GM23338 (cell line): ENCODE data around the gene CFAP57. TPM values are rescaled to one million over a fixed set of nuclear protein-coding genes. Genes with fewer than 3 reads are reported as not detected.

Source experiments
- ATAC-seq: fragments of 200-7000 bp; cut with Tn5 transposase; 3 replicates; pipeline ENCODE4 v1.9.1; 2020
- DNase-seq: peaks from one replicate; pipeline ENCODE4 v3.0.0-alpha.2; 2015; ENCODE audit warnings: low spot score
- H2AFZ ChIP-seq: fragments of 200-600 bp; sonication (generic); 2 replicates; pipeline ENCODE4 v1.8.0; 2016; ENCODE audit warnings: antibody characterized with exemption, mild to moderate bottlenecking, moderate library complexity
- H3F3A ChIP-seq: fragments of 200-600 bp; sonication (generic); replicated peaks from 2 replicates; pipeline ENCODE4 v1.8.0; 2017; ENCODE audit warnings: antibody characterized with exemption, mixed run types, low read depth
- H3K27ac ChIP-seq: fragments of 200-600 bp; sonication (generic); 2 replicates; pipeline ENCODE4 v1.6.1; 2016; ENCODE audit warnings: low read depth
- H3K27me3 ChIP-seq: fragments of 200-600 bp; sonication (generic); 2 replicates; pipeline ENCODE4 v1.8.0; 2016; ENCODE audit warnings: mild to moderate bottlenecking, mixed run types, moderate library complexity; ENCODE audit not compliant: insufficient read depth
- H3K36me3 ChIP-seq: fragments of 200-600 bp; sonication (generic); 2 replicates; pipeline ENCODE4 v1.8.0; 2016; ENCODE audit warnings: mild to moderate bottlenecking; ENCODE audit not compliant: insufficient read depth
- H3K4me1 ChIP-seq: fragments of 200-600 bp; sonication (generic); 2 replicates; pipeline ENCODE4 v1.8.0; 2016; ENCODE audit warnings: mild to moderate bottlenecking, moderate library complexity; ENCODE audit not compliant: insufficient read depth
- H3K4me2 ChIP-seq: fragments of 200-600 bp; sonication (generic); 2 replicates; pipeline ENCODE4 v1.7.1; 2017; ENCODE audit warnings: mixed run types
- H3K4me3 ChIP-seq: fragments of 200-600 bp; sonication (generic); 2 replicates; pipeline ENCODE4 v1.6.1; 2016; ENCODE audit warnings: mixed run types
- H3K79me2 ChIP-seq: fragments of 200-600 bp; sonication (generic); replicated peaks from 2 replicates; pipeline ENCODE4 v1.8.0; 2017; ENCODE audit warnings: mild to moderate bottlenecking; ENCODE audit not compliant: insufficient read depth
- H3K9me2 ChIP-seq: fragments of 200-600 bp; sonication (generic); 2 replicates; pipeline ENCODE4 v1.8.0; 2017; ENCODE audit not compliant: insufficient read depth
- H4K20me1 ChIP-seq: fragments of 200-600 bp; sonication (generic); replicated peaks from 2 replicates; pipeline ENCODE4 v1.8.0; 2017; ENCODE audit warnings: mild to moderate bottlenecking; ENCODE audit not compliant: insufficient read depth
- H3K27ac Mint-ChIP-seq: 2 replicates; pipeline ENCODE4 v1.8.0; 2020; ENCODE audit warnings: inconsistent platforms, mild to moderate bottlenecking, moderate library complexity, mixed read lengths
- H3K27me3 Mint-ChIP-seq: 3 replicates; pipeline ENCODE4 v1.8.0; 2022; ENCODE audit warnings: low read depth, mild to moderate bottlenecking, moderate library complexity, mixed read lengths, inconsistent platforms; ENCODE audit not compliant: insufficient read depth, poor library complexity
- H3K36me3 Mint-ChIP-seq: 3 replicates; pipeline ENCODE4 v1.8.0; 2021; ENCODE audit warnings: low read depth, mild to moderate bottlenecking, inconsistent platforms, moderate library complexity, mixed read lengths
- H3K4me1 Mint-ChIP-seq: 3 replicates; pipeline ENCODE4 v1.8.0; 2020; ENCODE audit warnings: mild to moderate bottlenecking, inconsistent platforms, mixed read lengths
- H3K4me3 Mint-ChIP-seq: 3 replicates; pipeline ENCODE4 v1.8.0; 2021; ENCODE audit warnings: moderate library complexity, mild to moderate bottlenecking, inconsistent platforms, mixed read lengths
- H3K9me3 Mint-ChIP-seq: 3 replicates; pipeline ENCODE4 v1.8.0; 2020; ENCODE audit warnings: moderate library complexity, mild to moderate bottlenecking, inconsistent platforms, mixed read lengths
- CREB1 ChIP-seq: fragments of 250-450 bp; sonication (Bioruptor Pico); IDR thresholded peaks from 2 replicates; pipeline ENCODE4 v1.5.0; 2020; ENCODE audit warnings: low read depth, mild to moderate bottlenecking, moderate library complexity
- ETS1 ChIP-seq: IDR thresholded peaks from 2 replicates; pipeline ENCODE4 v1.6.1; 2016; ENCODE audit warnings: antibody characterized with exemption
- EZH2 ChIP-seq: fragments of 200-600 bp; sonication (generic); IDR thresholded peaks from one replicate; pipeline ENCODE4 v1.8.0; 2017; ENCODE audit warnings: antibody characterized with exemption, mild to moderate bottlenecking, low read depth; ENCODE audit not compliant: unreplicated experiment
- EZH2phosphoT487 ChIP-seq: fragments of 200-600 bp; sonication (generic); IDR thresholded peaks from one replicate; pipeline ENCODE4 v1.8.1; 2018; ENCODE audit warnings: antibody characterized with exemption; ENCODE audit not compliant: unreplicated experiment
- JUNB ChIP-seq: IDR thresholded peaks from one replicate; pipeline ENCODE4 v1.6.1; 2016; ENCODE audit warnings: antibody characterized with exemption; ENCODE audit not compliant: unreplicated experiment
- NANOG ChIP-seq: IDR thresholded peaks from 2 replicates; pipeline ENCODE4 v1.6.1; 2016; ENCODE audit warnings: antibody characterized with exemption, borderline replicate concordance
- POLR2AphosphoS5 ChIP-seq: IDR thresholded peaks from 2 replicates; pipeline ENCODE4 v1.6.1; 2016; ENCODE audit warnings: antibody characterized with exemption, low read depth
- STAT1 ChIP-seq: IDR thresholded peaks from one replicate; pipeline ENCODE4 v1.6.1; 2016; ENCODE audit warnings: antibody characterized with exemption; ENCODE audit not compliant: unreplicated experiment
- ZNF114 ChIP-seq: fragments of 250-450 bp; sonication (Bioruptor Pico); IDR thresholded peaks from 2 replicates; pipeline ENCODE4 v1.5.0; 2020; ENCODE audit warnings: mild to moderate bottlenecking, moderate library complexity
- ZNF331 ChIP-seq: fragments of 250-450 bp; sonication (Bioruptor Pico); IDR thresholded peaks from 2 replicates; pipeline ENCODE4 v1.5.0; 2020; ENCODE audit warnings: low read depth, mild to moderate bottlenecking, moderate library complexity
- polyA plus RNA-seq: library from polyadenylated mRNA; unstranded; fragments of >200 nt; fragmentation: Nextera tagmentation; extraction: Ambion mirVana; gene quantifications from 2 replicates; pipeline ENCODE4 v1.2.1, GENCODE V29; 2016
- total RNA-seq: library from RNA; depleted of rRNA; stranded (reverse); fragments of >200 nt; shearing (Covaris generic); gene quantifications from 2 replicates; pipeline ENCODE4 v1.2.3, GENCODE V29; 2014
- TF ChIP-seq, protein P1 (sequence below), 2 experiments: fragments of 200-600 bp in 1 of 2; sonication (generic) in 1 of 2; conservative IDR thresholded peaks; 2 replicates each; pipeline versions ENCODE4 v1.5.1 to v1.6.1; 2016 to 2017; ENCODE audit warnings: antibody characterized with exemption in 2 of 2, low read depth in 2 of 2, mild to moderate bottlenecking in 2 of 2, moderate library complexity in 1 of 2

CFAP57 gene
- total and polyA plus RNA-seq, 2 experiments from 2014 or later, result 0.37 to 0.38 TPM

GRCh38 chr1:43220905-43221778 lies 49.0 kb downstream of the CFAP57 start:
- Histone ChIP-seq H3F3A (no peaks in the 10 kb centered on the region), H3K4me3 (no peak overlapping the region), H3K4me1 (no peaks in the 10 kb centered on the region; the same call in 1 of the 2 replicates), H4K20me1 (no peaks in the 10 kb centered on the region), H2AFZ (no peak overlapping the region), H3K79me2 (no peaks in the 10 kb centered on the region), H3K27me3 (no peaks in the 10 kb centered on the region), H3K36me3 (no peaks in the 10 kb centered on the region), H3K27ac (no peak overlapping the region), H3K4me2 (no peak overlapping the region), H3K9me2 (peaks cover 4% of the 10 kb centered on the region; the same call in 1 of the 2 replicates)
- TF ChIP-seq ZNF331 (no peak), EZH2 (no peak), ETS1 (no peak), ZNF114 (no peak), JUNB (no peak), POLR2AphosphoS5 (no peak)
- TF ChIP-seq, protein P1, sequence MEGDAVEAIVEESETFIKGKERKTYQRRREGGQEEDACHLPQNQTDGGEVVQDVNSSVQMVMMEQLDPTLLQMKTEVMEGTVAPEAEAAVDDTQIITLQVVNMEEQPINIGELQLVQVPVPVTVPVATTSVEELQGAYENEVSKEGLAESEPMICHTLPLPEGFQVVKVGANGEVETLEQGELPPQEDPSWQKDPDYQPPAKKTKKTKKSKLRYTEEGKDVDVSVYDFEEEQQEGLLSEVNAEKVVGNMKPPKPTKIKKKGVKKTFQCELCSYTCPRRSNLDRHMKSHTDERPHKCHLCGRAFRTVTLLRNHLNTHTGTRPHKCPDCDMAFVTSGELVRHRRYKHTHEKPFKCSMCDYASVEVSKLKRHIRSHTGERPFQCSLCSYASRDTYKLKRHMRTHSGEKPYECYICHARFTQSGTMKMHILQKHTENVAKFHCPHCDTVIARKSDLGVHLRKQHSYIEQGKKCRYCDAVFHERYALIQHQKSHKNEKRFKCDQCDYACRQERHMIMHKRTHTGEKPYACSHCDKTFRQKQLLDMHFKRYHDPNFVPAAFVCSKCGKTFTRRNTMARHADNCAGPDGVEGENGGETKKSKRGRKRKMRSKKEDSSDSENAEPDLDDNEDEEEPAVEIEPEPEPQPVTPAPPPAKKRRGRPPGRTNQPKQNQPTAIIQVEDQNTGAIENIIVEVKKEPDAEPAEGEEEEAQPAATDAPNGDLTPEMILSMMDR (conservative IDR thresholded peaks at IDR 0.05; ENCODE audit: low read depth in 2 of 2), result no peak
- no peak overlapping the region for H3K27ac Mint-ChIP-seq
- no peak for DNase-seq
- H3K9me3 Mint-ChIP-seq, result no peaks in the 10 kb centered on the region
- H3K4me1 Mint-ChIP-seq, result no peaks in the 10 kb centered on the region
- ATAC-seq, result no peak
- no peak overlapping the region for H3K4me3 Mint-ChIP-seq
- no peaks in the 10 kb centered on the region for H3K36me3 Mint-ChIP-seq
- H3K27me3 Mint-ChIP-seq, result peaks cover 11% of the 10 kb centered on the region

DNA sequence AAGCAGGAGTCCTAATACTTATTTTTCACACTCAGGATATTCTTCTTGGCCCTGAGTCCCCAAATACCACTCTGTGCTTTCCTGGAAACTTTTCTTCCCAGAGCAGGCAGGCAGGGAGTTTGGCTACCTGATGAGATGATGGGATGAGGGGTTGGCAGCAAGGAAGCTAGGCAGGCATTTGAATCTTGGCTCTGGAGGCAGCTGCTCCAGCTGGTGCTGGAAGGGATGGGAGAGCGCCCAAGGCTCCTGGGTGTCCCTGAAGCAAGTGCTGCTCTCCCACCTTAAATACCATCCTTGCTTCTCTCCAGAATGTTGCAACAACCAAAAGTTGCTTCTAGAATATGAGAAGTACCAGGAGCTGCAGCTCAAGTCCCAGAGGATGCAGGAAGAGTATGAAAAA lies 49.7 kb downstream of the CFAP57 start:
- peaks cover 16% of the 10 kb centered on the region for H3K27me3 Mint-ChIP-seq
- Histone ChIP-seq H3K27me3 (no peaks in the 10 kb centered on the region), H3K4me2 (no peak overlapping the region), H3K4me1 (no peaks in the 10 kb centered on the region), H3K79me2 (no peaks in the 10 kb centered on the region), H4K20me1 (no peaks in the 10 kb centered on the region), H3F3A (no peaks in the 10 kb centered on the region), H3K27ac (no peak overlapping the region), H2AFZ (no peak overlapping the region), H3K4me3 (no peak overlapping the region), H3K9me2 (peaks cover 4% of the 10 kb centered on the region; the same call in 1 of the 2 replicates), H3K36me3 (no peaks in the 10 kb centered on the region)
- no peak overlapping the region for H3K27ac Mint-ChIP-seq
- no peak for ATAC-seq
- H3K36me3 Mint-ChIP-seq, result no peaks in the 10 kb centered on the region; the same call in 2 of the 3 replicates
- no peak overlapping the region for H3K4me3 Mint-ChIP-seq
- TF ChIP-seq CREB1 (no peak), JUNB (no peak), EZH2phosphoT487 (no peak), POLR2AphosphoS5 (no peak), NANOG (no peak), ETS1 (no peak), ZNF114 (no peak), EZH2 (no peak), STAT1 (no peak), ZNF331 (no peak)
- no peak for DNase-seq
- no peaks in the 10 kb centered on the region for H3K9me3 Mint-ChIP-seq
- H3K4me1 Mint-ChIP-seq, result peaks cover 3% of the 10 kb centered on the region; the same call in 1 of the 3 replicates
